ENCODE measurements around the gene LSM14B. TPM values are rescaled to one million over a fixed set of nuclear protein-coding genes. Genes with fewer than 3 reads are reported as not detected.

The LSM14B gene
- total RNA-seq, 1 experiment from 2014 or later: 73.5 TPM

- Mint-ChIP-seq H3K9me3 (no peaks in the 10 kb centered on the region), H3K4me1 (peaks cover 35% of the 10 kb centered on the region), H3K36me3 (peaks cover 25% of the 10 kb centered on the region), H3K27ac (no peak overlapping the region; the same call in 1 of the 2 replicates), H3K4me3 (peak overlapping the region; percentile 81), H3K27me3 (ENCODE audit: low read depth) (no peaks in the 10 kb centered on the region)
- ChIA-PET CTCF (interaction anchor here (2.2 kb wide), 1 partner anchor 12 kb away, joined by 16 read pairs; no protein-coding TSS in a partner anchor), POLR2A (no interaction called here)
- DNase-seq (ENCODE audit: low spot score) (peak; percentile 58), ATAC-seq (peak; percentile 29)
- TF ChIP-seq MAX (CRISPR knock-in tag; IDR thresholded peaks at IDR 0.05) (peak; percentile 32; the same call in 1 of the 2 replicates), TEAD1 (CRISPR knock-in tag; IDR thresholded peaks at IDR 0.05) (0 out of 2 replicates have a peak, but pooled peaks have one; percentile 14), ZNF396 (CRISPR knock-in tag; IDR thresholded peaks at IDR 0.05; ENCODE audit: borderline replicate concordance) (no peak), ELF4 (CRISPR knock-in tag; IDR thresholded peaks at IDR 0.05; ENCODE audit: low read depth) (no peak), NFE2L1 (CRISPR knock-in tag; IDR thresholded peaks at IDR 0.05) (no peak), ZNF232 (CRISPR knock-in tag; IDR thresholded peaks at IDR 0.05) (no peak), NR3C1 (CRISPR knock-in tag; conservative IDR thresholded peaks at IDR 0.05; ENCODE audit: low read depth) (no peak), FOXP1 (CRISPR knock-in tag; IDR thresholded peaks at IDR 0.05; ENCODE audit: borderline replicate concordance) (0 out of 2 replicates have a peak, but pooled peaks have one; percentile 41), ARID4B (CRISPR knock-in tag; IDR thresholded peaks at IDR 0.05; ENCODE audit: borderline replicate concordance) (peak; percentile 52; the same call in 1 of the 2 replicates), MYBL2 (CRISPR knock-in tag; IDR thresholded peaks at IDR 0.05) (no peak), GABPB1 (CRISPR knock-in tag; IDR thresholded peaks at IDR 0.05) (peak; percentile 21; the same call in 1 of the 2 replicates), ETV6 (CRISPR knock-in tag; IDR thresholded peaks at IDR 0.05) (no peak)
Measured at GRCh38 chr20:62143957-62144825, 21.9 kb downstream of the LSM14B start.

GRCh38 chr20:62145688-62146018 is 23.4 kb downstream of the LSM14B start:
- Mint-ChIP-seq H3K4me3 (peak overlapping the region; percentile 81), H3K27ac (no peak overlapping the region; the same call in 1 of the 2 replicates), H3K36me3 (peaks cover 13% of the 10 kb centered on the region), H3K9me3 (no peaks in the 10 kb centered on the region), H3K4me1 (peaks cover 48% of the 10 kb centered on the region), H3K27me3 (ENCODE audit: low read depth) (no peaks in the 10 kb centered on the region)
- POLR2A ChIA-PET: no interaction called here
- ATAC-seq (no peak), DNase-seq (ENCODE audit: low spot score) (no peak)
- CTCF ChIA-PET: interaction anchor here (0.9 to 2.2 kb wide), 2 partner anchors 11 to 134 kb away, joined by 3 to 16 read pairs; no protein-coding TSS in a partner anchor
- TF ChIP-seq CBFB (CRISPR knock-in tag; IDR thresholded peaks at IDR 0.05; ENCODE audit: low read depth): no peak
- no peak for TF ChIP-seq ELF4 (CRISPR knock-in tag; IDR thresholded peaks at IDR 0.05; ENCODE audit: low read depth)
- TF ChIP-seq NFE2L1 (CRISPR knock-in tag; IDR thresholded peaks at IDR 0.05): no peak
- TF ChIP-seq ZNF671 (CRISPR knock-in tag; IDR thresholded peaks at IDR 0.05): no peak
- no peak for TF ChIP-seq FOXK1 (CRISPR knock-in tag; IDR thresholded peaks at IDR 0.05)
- no peak for TF ChIP-seq HMGXB4 (CRISPR knock-in tag; IDR thresholded peaks at IDR 0.05)
- TF ChIP-seq IRF1 (CRISPR knock-in tag; IDR thresholded peaks at IDR 0.05): no peak
- TF ChIP-seq SP1 (CRISPR knock-in tag; conservative IDR thresholded peaks at IDR 0.05): no peak
- no peak for TF ChIP-seq ZNF425 (CRISPR knock-in tag; conservative IDR thresholded peaks at IDR 0.05)
- TF ChIP-seq ZNF532 (CRISPR knock-in tag; IDR thresholded peaks at IDR 0.05; ENCODE audit: borderline replicate concordance): no peak
